HG02970 (cell line): ENCODE data around the gene GATAD2B.
"Not testable (repeated sequence)": the region's sequence is repeated elsewhere in the genome, so short reads cannot be mapped to it uniquely, and the experiment has no call there.

ENCODE experiments used
- ATAC-seq: cut with Tn5 transposase; IDR thresholded peaks from one replicate; pipeline ENCODE4 v1.9.1; 2021; ENCODE audit warnings: mild to moderate bottlenecking, moderate library complexity, moderate number of reproducible peaks; ENCODE audit not compliant: unreplicated experiment, low FRiP score

GATAD2B gene

GRCh38 chr1:153845158-153845557 is 77.6 kb downstream of the GATAD2B start:
- no peak for ATAC-seq

GRCh38 chr1:153844349-153844748 is 78.4 kb downstream of the GATAD2B start:
- not testable (repeated sequence) for ATAC-seq

- ATAC-seq: no peak
Measured at GRCh38 chr1:153842006-153842471, 80.7 kb downstream of the GATAD2B start.

- ATAC-seq: no peak
Measured at GRCh38 chr1:153841463-153841994, 81.2 kb downstream of the GATAD2B start.

- not testable (repeated sequence) for ATAC-seq
Measured at GRCh38 chr1:153840774-153841173, 82.0 kb downstream of the GATAD2B start.

- ATAC-seq: not testable (repeated sequence)
Measured at GRCh38 chr1:153833968-153834367, 88.8 kb downstream of the GATAD2B start.

GRCh38 chr1:153833171-153833570 is 89.6 kb downstream of the GATAD2B start:
- ATAC-seq: no peak

GRCh38 chr1:153832293-153832692 is 90.5 kb downstream of the GATAD2B start:
- ATAC-seq: no peak

GRCh38 chr1:153831026-153831425 is 91.7 kb downstream of the GATAD2B start:
- ATAC-seq: no peak

- no peak for ATAC-seq
Measured at GRCh38 chr1:153827168-153827964, 95.4 kb downstream of the GATAD2B start.

- ATAC-seq: no peak
Measured at GRCh38 chr1:153818876-153819275, 103.9 kb downstream of the GATAD2B start.

- no peak for ATAC-seq
Measured at GRCh38 chr1:153816283-153816889, 106.4 kb downstream of the GATAD2B start.

- ATAC-seq: no peak
Measured at GRCh38 chr1:153805886-153806719, 116.7 kb downstream of the GATAD2B start.

GRCh38 chr1:153805042-153805745 is 117.6 kb downstream of the GATAD2B start:
- peak; percentile 88 for ATAC-seq

GRCh38 chr1:153804112-153804511 is 118.7 kb downstream of the GATAD2B start:
- ATAC-seq: no peak

- ATAC-seq: no peak
Measured at GRCh38 chr1:153803470-153804056, 119.2 kb downstream of the GATAD2B start.

- ATAC-seq: no peak
Measured at GRCh38 chr1:153801786-153802697, 120.7 kb downstream of the GATAD2B start.

- no peak for ATAC-seq
Measured at GRCh38 chr1:153801028-153801625, 121.6 kb downstream of the GATAD2B start.
